Measurements from ENCODE around the gene CDHR3. TPM values are rescaled to one million over a fixed set of nuclear protein-coding genes. Genes with fewer than 3 reads are reported as not detected.
"Not testable (repeated sequence)": the region's sequence is repeated elsewhere in the genome, so short reads cannot be mapped to it uniquely, and the experiment has no call there.

The CDHR3 gene
- total RNA-seq, 1 donor from 2014 or later = 1.0 TPM

- intact Hi-C loops (cut with micrococcal nuclease) = no loop called here
- Mint-ChIP-seq H3K9me3 (no peaks in the 10 kb centered on the region), H3K4me1 (no peaks in the 10 kb centered on the region), H3K27me3 (peaks cover 23% of the 10 kb centered on the region), H3K4me3 (no peak overlapping the region), H3K27ac (no peak overlapping the region), H3K36me3 (ENCODE audit: low read depth) (no peaks in the 10 kb centered on the region)
- DNase-seq = no peak
Measured at GRCh38 chr7:105978035-105978434, 15.0 kb downstream of the CDHR3 start.

- Mint-ChIP-seq H3K36me3 (ENCODE audit: low read depth) (no peaks in the 10 kb centered on the region), H3K27ac (no peak overlapping the region)
- intact Hi-C loops (cut with micrococcal nuclease) = no loop called here
Measured at GRCh38 chr7:105978974-105979373, 15.9 kb downstream of the CDHR3 start.

DNA sequence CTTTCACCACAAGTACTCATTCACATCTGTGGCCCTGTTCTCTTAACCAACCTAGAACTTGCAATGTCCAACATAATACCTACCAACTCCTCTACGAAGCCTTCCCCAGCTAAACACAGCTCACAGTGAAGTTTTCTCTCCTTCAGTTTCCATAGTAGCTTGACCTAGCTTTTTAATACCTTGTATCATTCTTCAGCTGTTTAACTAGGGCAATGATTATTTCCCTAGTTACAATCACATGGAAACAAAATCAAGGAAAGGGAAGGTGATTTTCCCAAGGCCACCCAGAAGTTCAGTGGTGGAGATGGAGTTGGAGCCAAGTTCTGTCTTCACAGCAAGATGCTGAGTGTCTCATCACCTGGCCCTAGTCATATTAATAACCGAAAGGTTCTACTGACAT lies 16.3 kb downstream of the CDHR3 start:
- intact Hi-C loops (cut with micrococcal nuclease) = no loop called here
- DNase-seq = no peak
- Mint-ChIP-seq H3K9me3 (no peaks in the 10 kb centered on the region), H3K27ac (no peak overlapping the region), H3K4me1 (no peaks in the 10 kb centered on the region), H3K27me3 (peaks cover 26% of the 10 kb centered on the region), H3K4me3 (no peak overlapping the region), H3K36me3 (ENCODE audit: low read depth) (no peaks in the 10 kb centered on the region)

More at GRCh38 chr7:105978974-105979373, 15.9 kb downstream of the CDHR3 start:
- no peaks in the 10 kb centered on the region for H3K4me1 Mint-ChIP-seq
- no peaks in the 10 kb centered on the region for H3K9me3 Mint-ChIP-seq
- no peak for DNase-seq
- peaks cover 24% of the 10 kb centered on the region for H3K27me3 Mint-ChIP-seq
- no peak overlapping the region for H3K4me3 Mint-ChIP-seq

DNA sequence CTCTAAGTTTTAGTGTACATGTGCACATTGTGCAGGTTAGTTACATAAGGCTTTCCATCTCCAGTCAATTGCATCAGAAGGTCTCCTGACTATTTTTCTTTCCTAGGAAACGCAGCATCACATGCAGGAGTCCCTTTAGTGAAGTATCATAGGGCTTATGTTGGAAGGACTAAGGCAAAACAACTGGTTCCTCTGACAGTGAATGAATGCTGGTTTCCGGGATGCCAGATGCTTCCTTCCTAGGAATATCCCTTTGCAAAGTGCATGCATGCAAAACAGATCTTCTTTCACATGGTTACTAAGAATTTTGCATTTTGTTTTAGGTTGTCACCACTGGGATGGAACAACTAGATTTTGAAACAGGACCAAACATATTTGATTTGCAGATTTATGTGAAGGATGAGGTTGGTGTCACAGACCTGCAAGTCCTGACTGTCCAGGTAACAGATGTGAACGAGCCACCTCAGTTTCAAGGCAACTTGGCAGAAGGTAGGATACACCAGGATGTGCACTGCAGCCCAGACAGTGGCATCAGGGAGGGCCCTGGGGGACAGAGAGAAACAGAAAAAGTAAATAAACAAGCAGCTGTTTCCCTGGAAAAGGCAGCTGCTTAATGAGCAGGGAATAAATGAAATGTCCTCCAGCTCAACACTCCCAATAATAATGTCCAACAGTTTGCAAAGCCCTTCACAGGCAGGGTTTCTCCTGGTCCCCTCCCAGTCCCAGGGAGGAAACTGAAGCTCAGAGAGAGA lies 17.8 kb downstream of the CDHR3 start:
- no peaks in the 10 kb centered on the region for H3K9me3 Mint-ChIP-seq
- no peaks in the 10 kb centered on the region for H3K36me3 Mint-ChIP-seq (ENCODE audit: low read depth)
- peaks cover 28% of the 10 kb centered on the region for H3K27me3 Mint-ChIP-seq
- intact Hi-C loops (cut with micrococcal nuclease) = no loop called here
- DNase-seq = no peak
- no peaks in the 10 kb centered on the region for H3K4me1 Mint-ChIP-seq
- no peak overlapping the region for H3K27ac Mint-ChIP-seq
- H3K4me3 Mint-ChIP-seq = no peak overlapping the region

DNA sequence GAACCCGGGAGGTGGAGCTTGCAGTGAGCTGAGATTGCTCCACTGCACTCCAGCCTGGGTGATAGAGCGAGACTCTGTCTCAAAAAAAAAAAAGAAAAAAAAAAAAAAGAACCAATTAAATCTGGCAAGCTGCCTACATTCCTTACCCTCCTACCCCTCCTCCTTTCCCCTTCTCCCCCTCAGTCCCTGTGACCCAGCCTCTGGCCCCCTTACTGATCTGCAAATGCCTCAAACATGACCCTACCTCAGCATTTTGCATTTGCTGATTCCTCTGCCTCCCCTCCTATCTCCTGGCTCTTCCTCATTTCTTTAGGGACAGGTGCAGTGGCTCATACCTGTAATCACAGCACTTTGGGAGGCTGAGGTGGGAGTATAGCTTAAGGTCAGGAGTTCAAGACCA lies 19.3 kb downstream of the CDHR3 start:
- Mint-ChIP-seq H3K9me3 (no peaks in the 10 kb centered on the region), H3K4me1 (no peaks in the 10 kb centered on the region), H3K4me3 (no peak overlapping the region), H3K27me3 (peaks cover 39% of the 10 kb centered on the region), H3K27ac (no peak overlapping the region), H3K36me3 (ENCODE audit: low read depth) (no peaks in the 10 kb centered on the region)
- no peak for DNase-seq
- intact Hi-C loops (cut with micrococcal nuclease) = no loop called here

DNA sequence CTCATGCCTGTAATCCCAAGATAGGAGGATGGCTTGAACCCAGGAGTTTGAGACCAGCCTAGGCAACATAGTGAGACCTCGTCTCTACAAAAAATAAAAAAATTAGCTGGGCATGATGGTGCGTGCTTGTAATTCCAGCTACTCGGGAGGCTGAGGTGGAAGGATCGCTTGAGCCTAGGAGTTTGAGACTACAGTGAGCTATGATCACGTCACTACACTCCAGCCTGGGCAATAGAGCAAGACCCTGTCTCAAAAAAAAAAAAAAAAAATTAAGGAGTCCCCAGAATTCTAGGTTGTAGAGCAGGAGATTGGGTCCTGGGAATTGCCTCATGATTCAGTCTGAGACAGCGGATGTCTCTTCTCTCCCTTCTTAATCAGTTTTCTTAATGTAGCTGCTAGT lies 21.7 kb downstream of the CDHR3 start:
- H3K9me3 Mint-ChIP-seq, H3K4me3 Mint-ChIP-seq: not testable (repeated sequence)

GRCh38 chr7:105985229-105985628 lies 22.2 kb downstream of the CDHR3 start:
- Mint-ChIP-seq H3K27me3 (peaks cover 40% of the 10 kb centered on the region), H3K27ac (no peak overlapping the region), H3K4me1 (no peaks in the 10 kb centered on the region), H3K4me3 (no peak overlapping the region), H3K9me3 (no peaks in the 10 kb centered on the region), H3K36me3 (ENCODE audit: low read depth) (no peaks in the 10 kb centered on the region)
- intact Hi-C loops (cut with micrococcal nuclease) = no loop called here
- no peak for DNase-seq

More for the DNA sequence above, 21.7 kb downstream of the CDHR3 start:
- DNase-seq; intact Hi-C loops (cut with micrococcal nuclease); H3K4me1 Mint-ChIP-seq; H3K27ac Mint-ChIP-seq; H3K36me3 Mint-ChIP-seq (ENCODE audit: low read depth): not testable (repeated sequence)
- peaks cover 40% of the 10 kb centered on the region for H3K27me3 Mint-ChIP-seq

GRCh38 chr7:105985672-105986215 lies 22.7 kb downstream of the CDHR3 start:
- no peak overlapping the region for H3K27ac Mint-ChIP-seq
- H3K9me3 Mint-ChIP-seq = no peaks in the 10 kb centered on the region
- H3K36me3 Mint-ChIP-seq (ENCODE audit: low read depth) = no peaks in the 10 kb centered on the region
- DNase-seq = no peak
- peaks cover 38% of the 10 kb centered on the region for H3K27me3 Mint-ChIP-seq
- H3K4me3 Mint-ChIP-seq = no peak overlapping the region
- H3K4me1 Mint-ChIP-seq = no peaks in the 10 kb centered on the region
- intact Hi-C loops (cut with micrococcal nuclease) = no loop called here

- intact Hi-C loops (cut with micrococcal nuclease) = no loop called here
- Mint-ChIP-seq H3K4me3 (no peak overlapping the region), H3K27ac (no peak overlapping the region), H3K27me3 (peaks cover 35% of the 10 kb centered on the region), H3K4me1 (no peaks in the 10 kb centered on the region), H3K36me3 (ENCODE audit: low read depth) (no peaks in the 10 kb centered on the region), H3K9me3 (no peaks in the 10 kb centered on the region)
- no peak for DNase-seq
Measured at GRCh38 chr7:105987046-105987445, 24.0 kb downstream of the CDHR3 start.

GRCh38 chr7:105988276-105988675 lies 25.2 kb downstream of the CDHR3 start:
- no peak for DNase-seq
- Mint-ChIP-seq H3K36me3 (ENCODE audit: low read depth) (no peaks in the 10 kb centered on the region), H3K4me1 (no peaks in the 10 kb centered on the region), H3K9me3 (no peaks in the 10 kb centered on the region), H3K27me3 (peaks cover 38% of the 10 kb centered on the region), H3K4me3 (no peak overlapping the region), H3K27ac (no peak overlapping the region)
- intact Hi-C loops (cut with micrococcal nuclease) = no loop called here

- no peaks in the 10 kb centered on the region for H3K9me3 Mint-ChIP-seq
- H3K27ac Mint-ChIP-seq = no peak overlapping the region
- peaks cover 38% of the 10 kb centered on the region for H3K27me3 Mint-ChIP-seq
- no peaks in the 10 kb centered on the region for H3K36me3 Mint-ChIP-seq (ENCODE audit: low read depth)
- DNase-seq = no peak
- no peaks in the 10 kb centered on the region for H3K4me1 Mint-ChIP-seq
- no peak overlapping the region for H3K4me3 Mint-ChIP-seq
- intact Hi-C loops (cut with micrococcal nuclease) = no loop called here
Measured at GRCh38 chr7:105989191-105989590, 26.1 kb downstream of the CDHR3 start.

GRCh38 chr7:105989686-105990085 lies 26.6 kb downstream of the CDHR3 start:
- Mint-ChIP-seq H3K9me3 (no peaks in the 10 kb centered on the region), H3K36me3 (ENCODE audit: low read depth) (no peaks in the 10 kb centered on the region), H3K4me3 (no peak overlapping the region), H3K4me1 (no peaks in the 10 kb centered on the region), H3K27me3 (peaks cover 38% of the 10 kb centered on the region), H3K27ac (no peak overlapping the region)
- intact Hi-C loops (cut with micrococcal nuclease) = no loop called here
- no peak for DNase-seq

DNA sequence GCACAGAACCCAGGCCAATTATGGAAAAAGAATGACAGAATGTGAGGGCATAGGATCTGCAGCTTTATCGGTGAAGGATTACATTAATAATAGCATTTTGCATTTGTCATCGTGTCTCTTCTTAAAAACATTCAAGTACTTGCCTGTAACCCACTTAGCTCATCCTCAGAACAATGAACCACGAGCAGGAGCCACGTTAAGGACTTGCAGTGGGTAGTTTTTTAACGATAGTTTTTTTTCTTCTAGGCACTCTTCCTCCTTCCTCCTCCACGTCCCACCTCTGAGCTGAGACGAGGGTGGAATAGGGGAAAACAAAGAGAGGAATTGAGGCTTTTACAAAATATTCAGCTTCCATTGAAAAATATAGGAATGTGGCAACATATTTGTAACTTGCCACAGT lies 27.1 kb downstream of the CDHR3 start:
- Mint-ChIP-seq H3K4me3 (no peak overlapping the region), H3K9me3 (no peaks in the 10 kb centered on the region), H3K27ac (no peak overlapping the region), H3K4me1 (no peaks in the 10 kb centered on the region), H3K36me3 (ENCODE audit: low read depth) (no peaks in the 10 kb centered on the region), H3K27me3 (peaks cover 38% of the 10 kb centered on the region)
- intact Hi-C loops (cut with micrococcal nuclease) = no loop called here
- no peak for DNase-seq

DNA sequence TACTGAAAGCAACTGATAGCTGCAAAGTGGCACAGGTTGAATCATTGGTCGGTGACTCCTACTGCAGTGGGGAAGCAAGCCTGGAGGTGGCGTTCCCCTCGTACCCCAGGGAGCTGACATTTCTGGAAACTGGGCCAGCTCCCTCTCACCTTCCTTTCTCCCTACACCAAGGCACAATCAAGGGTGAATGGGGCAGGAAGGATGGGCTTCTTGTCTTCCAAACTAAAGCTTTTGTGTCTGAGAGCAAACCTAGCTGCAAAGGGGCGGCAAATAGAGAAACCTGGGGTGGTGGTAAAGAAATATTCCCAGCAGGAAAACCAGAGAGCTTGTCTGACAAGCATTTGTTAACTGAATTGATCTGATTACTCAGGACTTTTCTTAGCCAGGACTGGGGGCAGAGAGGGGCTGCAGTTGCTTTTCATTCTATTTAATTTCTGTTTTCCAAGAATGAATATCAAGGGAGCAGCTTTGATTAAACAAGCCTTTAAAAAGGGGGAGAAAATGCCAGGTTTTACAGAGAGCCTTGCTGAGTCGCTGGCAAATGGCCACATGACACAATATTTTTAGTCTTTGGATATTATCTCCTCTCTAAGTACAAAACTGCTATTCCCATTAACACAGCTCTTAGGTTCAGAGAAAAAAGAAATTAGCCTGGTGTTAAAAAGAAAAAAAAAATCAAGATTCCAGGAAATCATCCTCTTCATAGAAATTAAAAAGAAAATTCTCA lies 27.8 kb downstream of the CDHR3 start:
- DNase-seq = no peak
- H3K9me3 Mint-ChIP-seq = no peaks in the 10 kb centered on the region
- intact Hi-C loops (cut with micrococcal nuclease) = no loop called here
- no peaks in the 10 kb centered on the region for H3K4me1 Mint-ChIP-seq
- no peak overlapping the region for H3K27ac Mint-ChIP-seq
- H3K4me3 Mint-ChIP-seq = no peak overlapping the region
- H3K27me3 Mint-ChIP-seq = peaks cover 34% of the 10 kb centered on the region
- no peaks in the 10 kb centered on the region for H3K36me3 Mint-ChIP-seq (ENCODE audit: low read depth)

All from activated CD4-positive, alpha-beta T cell treated with anti-CD3 and anti-CD28 coated beads, Interleukin-2, amount 10 ng/mL, durations not matched to agents 24 days and 14 days (primary cell).